ENCODE measurements around the gene TMEM187. TPM values are rescaled to one million over a fixed set of nuclear protein-coding genes. Genes with fewer than 3 reads are reported as not detected.

The TMEM187 gene
- total and polyA plus RNA-seq, 7 donors, result 2.2 to 7.8 (median 6.5) TPM

GRCh38 chrX:153988493-153988892 is 15.9 kb downstream of the TMEM187 start:
- intact Hi-C loops (cut with DNase I), result no loop called here
- no peak for ATAC-seq
- no peaks in the 10 kb centered on the region for H3K36me3 ChIP-seq (ENCODE audit: insufficient read depth in 1 of 2, low read depth in 1 of 2)
- H3K9me3 ChIP-seq, result no peaks in the 10 kb centered on the region
- TF ChIP-seq, protein P1, sequence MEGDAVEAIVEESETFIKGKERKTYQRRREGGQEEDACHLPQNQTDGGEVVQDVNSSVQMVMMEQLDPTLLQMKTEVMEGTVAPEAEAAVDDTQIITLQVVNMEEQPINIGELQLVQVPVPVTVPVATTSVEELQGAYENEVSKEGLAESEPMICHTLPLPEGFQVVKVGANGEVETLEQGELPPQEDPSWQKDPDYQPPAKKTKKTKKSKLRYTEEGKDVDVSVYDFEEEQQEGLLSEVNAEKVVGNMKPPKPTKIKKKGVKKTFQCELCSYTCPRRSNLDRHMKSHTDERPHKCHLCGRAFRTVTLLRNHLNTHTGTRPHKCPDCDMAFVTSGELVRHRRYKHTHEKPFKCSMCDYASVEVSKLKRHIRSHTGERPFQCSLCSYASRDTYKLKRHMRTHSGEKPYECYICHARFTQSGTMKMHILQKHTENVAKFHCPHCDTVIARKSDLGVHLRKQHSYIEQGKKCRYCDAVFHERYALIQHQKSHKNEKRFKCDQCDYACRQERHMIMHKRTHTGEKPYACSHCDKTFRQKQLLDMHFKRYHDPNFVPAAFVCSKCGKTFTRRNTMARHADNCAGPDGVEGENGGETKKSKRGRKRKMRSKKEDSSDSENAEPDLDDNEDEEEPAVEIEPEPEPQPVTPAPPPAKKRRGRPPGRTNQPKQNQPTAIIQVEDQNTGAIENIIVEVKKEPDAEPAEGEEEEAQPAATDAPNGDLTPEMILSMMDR (IDR thresholded peaks at IDR 0.05), result no peak
- no peak for DNase-seq
- no peaks in the 10 kb centered on the region for H3K27me3 ChIP-seq (ENCODE audit: insufficient read depth in 3 of 3, low read length in 2 of 3)
- no peaks in the 10 kb centered on the region for H3K4me1 ChIP-seq
- WGBS, 3 donors, result 79 to 86% (median 83%) methylated on average over 11 to 12 of the region's 12 CpGs
- no peak overlapping the region for H3K4me3 ChIP-seq
- no peak overlapping the region for H3K27ac ChIP-seq

GRCh38 chrX:153989973-153990655 is 17.6 kb downstream of the TMEM187 start:
- ATAC-seq (no peak), DNase-seq (no peak)
- Histone ChIP-seq H3K27ac (no peak overlapping the region), H3K4me1 (no peaks in the 10 kb centered on the region), H3K36me3 (ENCODE audit: insufficient read depth in 1 of 2, low read depth in 1 of 2) (no peaks in the 10 kb centered on the region), H3K27me3 (ENCODE audit: insufficient read depth in 3 of 3, low read length in 2 of 3) (no peaks in the 10 kb centered on the region), H3K4me3 (no peak overlapping the region), H3K9me3 (no peaks in the 10 kb centered on the region)
- 89 to 91% (median 89%) methylated on average over 14 of the region's 14 CpGs for WGBS, 3 donors
- TF ChIP-seq, protein P1 (IDR thresholded peaks at IDR 0.05), result no peak
- intact Hi-C loops (cut with DNase I), result no loop called here

DNA sequence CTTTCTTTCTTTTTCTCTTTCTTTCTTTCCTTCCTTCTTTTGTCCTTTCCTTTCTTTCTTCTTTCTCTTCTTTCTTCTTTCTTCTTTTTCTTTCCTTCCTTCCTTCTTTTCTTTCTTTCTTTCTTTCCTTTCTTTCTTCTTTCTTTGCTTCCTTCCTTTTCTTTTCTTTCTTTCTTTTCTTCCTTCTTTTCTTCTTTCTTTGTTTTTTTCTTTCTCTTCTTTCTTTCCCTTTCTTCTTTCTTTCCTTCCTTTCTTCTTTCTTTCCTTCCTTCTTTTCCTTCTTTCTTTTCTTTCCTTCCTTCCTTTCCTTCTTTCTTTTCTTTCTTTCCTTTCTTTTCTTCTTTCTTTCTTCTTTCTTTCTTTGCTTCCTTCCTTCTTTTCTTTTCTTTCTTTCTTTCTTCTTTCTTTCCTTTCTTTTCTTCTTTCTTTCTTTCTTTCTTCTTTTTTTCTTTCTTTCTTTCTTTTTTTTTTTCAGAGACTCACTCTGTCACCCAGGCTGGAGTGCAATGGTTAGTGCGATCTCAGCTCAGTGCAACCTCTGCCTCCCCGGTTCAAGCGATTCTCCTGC is 18.5 kb downstream of the TMEM187 start:
- DNase-seq, result no peak
- H3K36me3 ChIP-seq (ENCODE audit: insufficient read depth in 1 of 2, low read depth in 1 of 2), result no peaks in the 10 kb centered on the region
- TF ChIP-seq, protein P1 (IDR thresholded peaks at IDR 0.05), result no peak
- H3K27me3 ChIP-seq (ENCODE audit: insufficient read depth in 3 of 3, low read length in 2 of 3), result no peaks in the 10 kb centered on the region
- H3K9me3 ChIP-seq, result no peaks in the 10 kb centered on the region
- intact Hi-C loops (cut with DNase I), result no loop called here
- no peaks in the 10 kb centered on the region for H3K4me1 ChIP-seq
- no peak for ATAC-seq
- no peak overlapping the region for H3K27ac ChIP-seq
- 93 to 100% (median 99%) methylated on average over 3 of the region's 3 CpGs for WGBS, 3 donors
- H3K4me3 ChIP-seq, result no peak overlapping the region

DNA sequence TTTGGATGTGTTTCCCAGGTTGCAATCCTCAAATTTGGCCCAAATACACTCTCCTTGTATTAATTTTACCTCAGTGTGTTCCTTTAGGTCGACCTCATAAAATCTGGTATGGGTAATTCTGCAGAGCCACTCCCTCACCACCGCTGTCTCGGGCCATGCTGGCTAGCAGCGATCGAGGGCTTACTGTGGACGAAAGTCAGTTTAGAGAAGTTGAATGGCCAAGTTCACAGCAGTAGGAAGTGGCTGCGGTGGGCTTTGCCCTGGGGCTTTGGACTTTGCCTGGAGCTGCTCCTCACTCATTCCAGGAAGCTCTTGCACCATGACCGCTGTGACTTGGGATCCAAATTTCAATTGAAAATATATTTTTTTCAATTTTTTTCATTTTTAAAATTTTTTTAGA is 19.6 kb downstream of the TMEM187 start:
- intact Hi-C loops (cut with DNase I), result no loop called here
- H3K9me3 ChIP-seq, result no peaks in the 10 kb centered on the region
- no peak overlapping the region for H3K4me3 ChIP-seq
- ATAC-seq (no peak), DNase-seq (no peak)
- peaks cover 0 to 4% (median 0%) of the 10 kb centered on the region in 3 donors for H3K27me3 ChIP-seq (ENCODE audit: insufficient read depth in 3 of 3, low read length in 2 of 3)
- no peaks in the 10 kb centered on the region for H3K36me3 ChIP-seq (ENCODE audit: insufficient read depth in 1 of 2, low read depth in 1 of 2)
- no peaks in the 10 kb centered on the region for H3K4me1 ChIP-seq
- WGBS, 3 donors, result 90 to 94% (median 93%) methylated on average over 8 of the region's 8 CpGs
- TF ChIP-seq, protein P1 (IDR thresholded peaks at IDR 0.05), result no peak
- H3K27ac ChIP-seq, result no peak overlapping the region
